Measurements from ENCODE around the gene PCNX2.
"Not testable (repeated sequence)": the region's sequence is repeated elsewhere in the genome, so short reads cannot be mapped to it uniquely, and the experiment has no call there.

The PCNX2 gene

GRCh38 chr1:233097959-233098580, 197.5 kb downstream of the PCNX2 start:
- H3K9me3 Mint-ChIP-seq, result no peaks in the 10 kb centered on the region
- no peak overlapping the region for H3K4me3 Mint-ChIP-seq
- no peaks in the 10 kb centered on the region for H3K27me3 Mint-ChIP-seq
- H3K27ac Mint-ChIP-seq, result no peak overlapping the region
- H3K4me1 Mint-ChIP-seq, result no peaks in the 10 kb centered on the region
- H3K36me3 Mint-ChIP-seq, result peaks cover 29% of the 10 kb centered on the region

GRCh38 chr1:233097546-233097945, 198.0 kb downstream of the PCNX2 start:
- H3K27me3 Mint-ChIP-seq, result no peaks in the 10 kb centered on the region
- H3K4me3 Mint-ChIP-seq, result no peak overlapping the region
- H3K4me1 Mint-ChIP-seq, result no peaks in the 10 kb centered on the region
- H3K9me3 Mint-ChIP-seq, result no peaks in the 10 kb centered on the region
- H3K27ac Mint-ChIP-seq, result no peak overlapping the region
- H3K36me3 Mint-ChIP-seq, result peaks cover 29% of the 10 kb centered on the region

GRCh38 chr1:233094691-233095090, 200.8 kb downstream of the PCNX2 start:
- H3K4me3 Mint-ChIP-seq, result no peak overlapping the region
- H3K27ac Mint-ChIP-seq, result no peak overlapping the region
- no peaks in the 10 kb centered on the region for H3K27me3 Mint-ChIP-seq

GRCh38 chr1:233094269-233094668, 201.3 kb downstream of the PCNX2 start:
- Mint-ChIP-seq H3K4me1 (peaks cover 5% of the 10 kb centered on the region), H3K9me3 (no peaks in the 10 kb centered on the region), H3K27me3 (no peaks in the 10 kb centered on the region), H3K36me3 (peaks cover 29% of the 10 kb centered on the region), H3K4me3 (no peak overlapping the region), H3K27ac (no peak overlapping the region)

More at GRCh38 chr1:233094691-233095090, 200.8 kb downstream of the PCNX2 start:
- peaks cover 29% of the 10 kb centered on the region for H3K36me3 Mint-ChIP-seq
- H3K4me1 Mint-ChIP-seq, result peaks cover 5% of the 10 kb centered on the region
- H3K9me3 Mint-ChIP-seq, result no peaks in the 10 kb centered on the region

GRCh38 chr1:233090746-233091494, 204.6 kb downstream of the PCNX2 start:
- Mint-ChIP-seq H3K4me3 (no peak overlapping the region), H3K36me3 (peaks cover 19% of the 10 kb centered on the region), H3K27ac (no peak overlapping the region), H3K4me1 (peaks cover 5% of the 10 kb centered on the region), H3K9me3 (no peaks in the 10 kb centered on the region), H3K27me3 (no peaks in the 10 kb centered on the region)

GRCh38 chr1:233089251-233089650, 206.3 kb downstream of the PCNX2 start:
- H3K4me3 Mint-ChIP-seq, result no peak overlapping the region
- H3K9me3 Mint-ChIP-seq, result no peaks in the 10 kb centered on the region
- H3K4me1 Mint-ChIP-seq, result peaks cover 5% of the 10 kb centered on the region
- peaks cover 19% of the 10 kb centered on the region for H3K36me3 Mint-ChIP-seq
- H3K27ac Mint-ChIP-seq, result no peak overlapping the region
- no peaks in the 10 kb centered on the region for H3K27me3 Mint-ChIP-seq

GRCh38 chr1:233088613-233089012, 206.9 kb downstream of the PCNX2 start:
- no peaks in the 10 kb centered on the region for H3K9me3 Mint-ChIP-seq
- H3K27me3 Mint-ChIP-seq, result no peaks in the 10 kb centered on the region
- peaks cover 17% of the 10 kb centered on the region for H3K36me3 Mint-ChIP-seq
- peaks cover 5% of the 10 kb centered on the region for H3K4me1 Mint-ChIP-seq
- no peak overlapping the region for H3K4me3 Mint-ChIP-seq
- no peak overlapping the region for H3K27ac Mint-ChIP-seq

- no peaks in the 10 kb centered on the region for H3K27me3 Mint-ChIP-seq
- H3K4me3 Mint-ChIP-seq, result no peak overlapping the region
- peaks cover 2% of the 10 kb centered on the region for H3K4me1 Mint-ChIP-seq
- H3K9me3 Mint-ChIP-seq, result no peaks in the 10 kb centered on the region
- no peak overlapping the region for H3K27ac Mint-ChIP-seq
- H3K36me3 Mint-ChIP-seq, result peaks cover 16% of the 10 kb centered on the region
These were observed 208.3 kb downstream of the PCNX2 start for GRCh38 chr1:233086961-233087881.

- H3K4me1 Mint-ChIP-seq, result no peaks in the 10 kb centered on the region
- no peaks in the 10 kb centered on the region for H3K9me3 Mint-ChIP-seq
- no peaks in the 10 kb centered on the region for H3K27me3 Mint-ChIP-seq
- peaks cover 13% of the 10 kb centered on the region for H3K36me3 Mint-ChIP-seq
- H3K27ac Mint-ChIP-seq, result no peak overlapping the region
- H3K4me3 Mint-ChIP-seq, result no peak overlapping the region
These were observed 210.0 kb downstream of the PCNX2 start for GRCh38 chr1:233085566-233085965.

- Mint-ChIP-seq H3K4me1 (no peaks in the 10 kb centered on the region), H3K9me3 (no peaks in the 10 kb centered on the region), H3K36me3 (peaks cover 7% of the 10 kb centered on the region), H3K4me3 (no peak overlapping the region), H3K27ac (no peak overlapping the region), H3K27me3 (no peaks in the 10 kb centered on the region)
These were observed 212.6 kb downstream of the PCNX2 start for GRCh38 chr1:233082778-233083550.

- Mint-ChIP-seq H3K9me3 (no peaks in the 10 kb centered on the region), H3K27me3 (no peaks in the 10 kb centered on the region), H3K36me3 (peaks cover 6% of the 10 kb centered on the region), H3K27ac (no peak overlapping the region), H3K4me3 (no peak overlapping the region), H3K4me1 (no peaks in the 10 kb centered on the region)
These were observed 213.8 kb downstream of the PCNX2 start for GRCh38 chr1:233081735-233082134.

- H3K27me3 Mint-ChIP-seq, H3K4me3 Mint-ChIP-seq, H3K36me3 Mint-ChIP-seq, H3K4me1 Mint-ChIP-seq, H3K9me3 Mint-ChIP-seq, H3K27ac Mint-ChIP-seq: not testable (repeated sequence)
These were observed 214.7 kb downstream of the PCNX2 start for GRCh38 chr1:233080827-233081226.

GRCh38 chr1:233080286-233080685, 215.2 kb downstream of the PCNX2 start:
- no peaks in the 10 kb centered on the region for H3K4me1 Mint-ChIP-seq
- no peak overlapping the region for H3K27ac Mint-ChIP-seq
- no peak overlapping the region for H3K4me3 Mint-ChIP-seq
- peaks cover 3% of the 10 kb centered on the region for H3K36me3 Mint-ChIP-seq
- no peaks in the 10 kb centered on the region for H3K9me3 Mint-ChIP-seq
- H3K27me3 Mint-ChIP-seq, result no peaks in the 10 kb centered on the region

GRCh38 chr1:233079574-233079973, 216.0 kb downstream of the PCNX2 start:
- Mint-ChIP-seq H3K36me3 (peaks cover 8% of the 10 kb centered on the region), H3K27ac (no peak overlapping the region), H3K9me3 (no peaks in the 10 kb centered on the region), H3K4me3 (no peak overlapping the region), H3K4me1 (no peaks in the 10 kb centered on the region), H3K27me3 (no peaks in the 10 kb centered on the region)

GRCh38 chr1:233078396-233078795, 217.1 kb downstream of the PCNX2 start:
- H3K27me3 Mint-ChIP-seq, result no peaks in the 10 kb centered on the region
- H3K36me3 Mint-ChIP-seq, result peaks cover 9% of the 10 kb centered on the region
- no peak overlapping the region for H3K4me3 Mint-ChIP-seq
- no peaks in the 10 kb centered on the region for H3K4me1 Mint-ChIP-seq
- H3K9me3 Mint-ChIP-seq, result no peaks in the 10 kb centered on the region
- H3K27ac Mint-ChIP-seq, result no peak overlapping the region
